Upper lobe of left lung (tissue), 4 donors: ENCODE results near the gene WIPI1.

ENCODE experiments used
- CTCF ChIP-seq, 6 experiments: fragments of 450-650 bp in 4 of 6; fragments of 200-600 bp in 2 of 6; sonication (generic) in 2 of 6; IDR thresholded peaks; one replicate each; pipeline ENCODE4 v1.5.1; 2016 to 2019; ENCODE audit warnings: antibody characterized with exemption in 6 of 6
- POLR2A ChIP-seq, 4 donors: fragments of 450-650 bp; IDR thresholded peaks; one replicate each; pipeline ENCODE4 v1.5.1; 2016 to 2017; ENCODE audit warnings: antibody characterized with exemption in 4 of 4, mild to moderate bottlenecking in 2 of 4
- POLR2AphosphoS5 ChIP-seq, 2 donors: sonication (generic); formaldehyde crosslinking; IDR thresholded peaks; one replicate each; pipeline ENCODE4 v1.5.1; 2017; ENCODE audit warnings: antibody characterized with exemption in 2 of 2

GRCh38 chr17:68501074-68501473 is 43.8 kb upstream of the WIPI1 start:
- TF ChIP-seq CTCF (IDR thresholded peaks at IDR 0.05) (no peak), POLR2A (IDR thresholded peaks at IDR 0.05) (no peak), POLR2AphosphoS5 (IDR thresholded peaks at IDR 0.05) (no peak)
